Motor neuron (in vitro differentiated cells): Measurements from ENCODE around the gene HAO2. TPM values are rescaled to one million over a fixed set of nuclear protein-coding genes. Genes with fewer than 3 reads are reported as not detected.

Source experiments
- ATAC-seq, 8 experiments: fragments of 200-7000 bp; cut with Tn5 transposase; replicated peaks in 6 of 8; 2 replicates each; pipeline ENCODE4 v1.8.0; 2021; ENCODE audit warnings: mild to moderate bottlenecking in 8 of 8, moderate library complexity in 8 of 8
- H3K27ac ChIP-seq, 2 donors: fragments of 250-450 bp; sonication (Bioruptor Pico); 2 replicates each; pipeline ENCODE4 v1.9.0; 2021; ENCODE audit warnings: antibody characterized with exemption in 2 of 2, mild to moderate bottlenecking in 2 of 2, moderate library complexity in 1 of 2
- H3K4me1 ChIP-seq, 2 donors: fragments of 250-450 bp; sonication (Bioruptor Pico); replicated peaks in 1 of 2; 2 replicates each; pipeline ENCODE4 v1.6.1; 2021; ENCODE audit warnings: antibody characterized with exemption in 2 of 2, mild to moderate bottlenecking in 2 of 2, moderate library complexity in 1 of 2
- H3K4me3 ChIP-seq, 5 donors: fragments of 250-450 bp; sonication (Bioruptor Pico); 2 replicates each; pipeline ENCODE4 v1.9.0; 2021; ENCODE audit warnings: antibody characterized with exemption in 5 of 5, mild to moderate bottlenecking in 5 of 5, moderate library complexity in 4 of 5
- WGBS, 10 experiments: fragments of 450-650 bp; shearing (Covaris generic); methylation state at CpG; one replicate each; pipeline ENCODE4 v1.0.0; 2022; 5-methylcytosine and 5-hydroxymethylcytosine counted together
- in situ Hi-C, 9 experiments: fragments of 400-800 bp; cut with MboI; loops; one replicate each; pipeline ENCODE4 v1.15.0; 2021; ENCODE audit warnings: low sequenced_read_pairs in 9 of 9, low pct_unique_long_range_greater_than_20kb in 2 of 9; ENCODE audit not compliant: unreplicated experiment in 9 of 9
- total RNA-seq, 8 experiments: library from RNA; unstranded; fragments of 300-600 nt; gene quantifications; 2 replicates each; pipeline versions ENCODE4 v1.2.3 to v1.2.4, GENCODE V29; 2022

The HAO2 gene
- total RNA-seq, 8 experiments from 2014 or later, result 0.24 to 86.3 (median 0.33) TPM; not detected in 5

DNA sequence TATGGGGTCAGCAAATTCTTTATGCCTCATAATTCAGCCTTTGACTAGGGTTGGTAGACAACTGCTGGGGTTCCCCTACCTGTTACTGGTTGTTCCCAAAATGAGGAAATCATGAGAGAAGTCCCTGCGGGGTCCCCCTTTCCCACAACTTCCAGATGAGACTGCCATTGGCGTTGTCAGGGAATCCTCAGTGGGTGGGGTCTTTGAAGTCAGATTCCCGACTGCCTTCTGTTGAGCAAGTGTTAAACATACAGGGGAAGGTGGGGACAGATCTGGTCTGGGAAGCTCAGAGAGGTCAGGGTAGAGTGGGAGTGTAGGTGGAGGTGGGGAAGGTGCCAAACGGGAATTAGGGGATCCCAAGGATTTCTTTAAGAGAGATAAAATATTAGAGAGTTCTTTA lies 61.1 kb downstream of the HAO2 start:
- Histone ChIP-seq H3K27ac (no peak overlapping the region), H3K4me3 (no peak overlapping the region), H3K4me1 (no peaks in the 10 kb centered on the region)
- WGBS, 10 experiments, result 0 to 83% (median 52%) methylated on average over 1 to 4 of the region's 4 CpGs; no CpG with 5 or more reads in 1 of the 10 experiments
- no peak for ATAC-seq
- in situ Hi-C loops, result no loop called here

DNA sequence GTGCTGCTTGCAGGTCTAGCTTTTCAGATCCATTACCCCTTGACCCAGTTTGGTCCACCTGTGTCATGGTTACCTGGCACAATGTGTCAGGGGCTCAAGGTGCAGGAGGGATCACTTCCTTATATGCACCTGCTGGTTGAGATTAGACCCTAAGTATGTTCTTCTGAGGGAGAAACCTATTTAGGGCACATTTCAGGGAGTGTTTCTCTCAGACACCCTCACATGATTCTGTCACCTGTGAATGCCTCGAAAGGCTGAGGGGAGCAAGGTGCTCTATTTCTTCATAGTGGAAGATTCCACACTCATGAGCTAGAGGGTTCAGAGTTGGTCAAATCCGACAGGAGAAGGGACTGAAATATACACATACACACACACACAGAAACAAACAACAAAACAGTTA lies 61.9 kb downstream of the HAO2 start:
- no peak overlapping the region for H3K4me3 ChIP-seq
- no peaks in the 10 kb centered on the region for H3K4me1 ChIP-seq
- H3K27ac ChIP-seq, result no peak overlapping the region
- ATAC-seq, result no peak
- in situ Hi-C loops, result no loop called here
- WGBS, 10 experiments, result 29 to 100% (median 85%) methylated on average over 1 to 2 of the region's 2 CpGs; no CpG with 5 or more reads in 2 of the 10 experiments

DNA sequence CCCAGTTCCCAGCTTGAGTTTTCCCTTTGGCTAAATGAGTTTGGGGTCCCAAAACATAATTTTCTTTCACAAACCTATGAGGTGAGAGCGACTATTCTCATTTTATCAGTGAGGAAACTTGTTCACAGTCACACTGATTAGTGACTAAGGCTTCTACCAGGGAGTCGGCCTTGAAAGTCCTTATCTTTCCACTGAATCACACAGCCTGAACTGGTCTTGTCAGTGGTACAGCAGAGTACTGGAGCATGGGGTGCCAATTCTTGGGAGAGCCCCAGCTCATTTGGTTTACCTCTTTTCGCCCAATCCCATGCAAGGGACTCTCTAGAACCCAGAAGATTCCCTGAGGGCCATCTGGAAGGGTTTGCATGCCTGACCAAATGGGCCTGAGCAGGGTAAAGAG lies 63.3 kb downstream of the HAO2 start:
- no peaks in the 10 kb centered on the region for H3K4me1 ChIP-seq
- in situ Hi-C loops, result no loop called here
- peak in 2 of 8 experiments; percentile 38 to 61 for ATAC-seq
- H3K27ac ChIP-seq, result no peak overlapping the region
- no peak overlapping the region for H3K4me3 ChIP-seq
- 48 to 100% (median 80%) methylated on average over 1 to 3 of the region's 3 CpGs; no CpG with 5 or more reads in 4 of the 10 experiments for WGBS, 10 experiments

DNA sequence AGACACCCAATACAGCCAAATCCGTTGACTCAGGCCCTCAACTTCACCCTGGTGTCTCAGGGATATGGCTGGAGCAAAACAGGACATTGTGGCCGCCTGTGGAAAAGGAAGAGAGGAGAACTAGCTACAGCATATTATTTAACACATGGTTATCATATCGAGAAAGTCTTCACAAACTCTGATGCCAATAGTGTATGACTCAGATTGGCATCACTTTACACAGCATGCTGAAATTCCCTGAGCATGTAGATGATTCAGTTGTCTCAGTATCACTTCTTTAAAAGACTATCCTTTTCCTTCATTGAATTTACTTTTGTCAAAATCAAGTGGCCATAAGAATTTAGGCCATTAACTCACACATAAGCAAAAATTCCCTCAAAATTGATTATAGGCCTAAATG lies 66.5 kb downstream of the HAO2 start:
- ATAC-seq, result peak in 2 of 8 experiments; percentile 74 to 85
- WGBS, 10 experiments, result 0 to 91% (median 68%) methylated on average over 1 to 3 of the region's 3 CpGs; no CpG with 5 or more reads in 2 of the 10 experiments
- Histone ChIP-seq H3K4me3 (no peak overlapping the region), H3K27ac (no peak overlapping the region), H3K4me1 (no peaks in the 10 kb centered on the region)
- in situ Hi-C loops, result no loop called here

DNA sequence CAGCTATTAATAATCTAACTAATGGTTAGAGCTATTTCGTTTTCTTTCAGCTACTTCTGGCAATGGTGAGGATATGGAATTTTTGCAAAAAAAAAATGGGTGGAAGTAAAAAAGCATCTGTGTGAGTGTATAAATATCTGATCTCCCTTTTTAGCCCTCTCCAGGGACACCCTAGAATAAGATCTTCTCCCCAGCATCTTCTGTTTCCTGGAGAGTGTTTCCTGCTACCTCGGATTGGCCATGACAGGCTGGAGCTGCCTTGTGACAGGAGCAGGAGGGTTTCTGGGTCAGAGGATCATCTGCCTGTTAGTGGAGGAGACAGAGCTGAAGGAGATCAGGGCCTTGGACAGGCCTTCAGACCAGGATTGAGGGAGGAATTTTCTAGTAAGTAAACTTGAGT lies 70.2 kb downstream of the HAO2 start:
- Histone ChIP-seq H3K27ac (no peak overlapping the region), H3K4me3 (no peak overlapping the region), H3K4me1 (no peaks in the 10 kb centered on the region)
- peak in 1 of 8 experiments; percentile 28 for ATAC-seq
- 13 to 77% (median 67%) methylated on average over 1 to 2 of the region's 2 CpGs; no CpG with 5 or more reads in 3 of the 10 experiments for WGBS, 10 experiments
- in situ Hi-C loops, result no loop called here

DNA sequence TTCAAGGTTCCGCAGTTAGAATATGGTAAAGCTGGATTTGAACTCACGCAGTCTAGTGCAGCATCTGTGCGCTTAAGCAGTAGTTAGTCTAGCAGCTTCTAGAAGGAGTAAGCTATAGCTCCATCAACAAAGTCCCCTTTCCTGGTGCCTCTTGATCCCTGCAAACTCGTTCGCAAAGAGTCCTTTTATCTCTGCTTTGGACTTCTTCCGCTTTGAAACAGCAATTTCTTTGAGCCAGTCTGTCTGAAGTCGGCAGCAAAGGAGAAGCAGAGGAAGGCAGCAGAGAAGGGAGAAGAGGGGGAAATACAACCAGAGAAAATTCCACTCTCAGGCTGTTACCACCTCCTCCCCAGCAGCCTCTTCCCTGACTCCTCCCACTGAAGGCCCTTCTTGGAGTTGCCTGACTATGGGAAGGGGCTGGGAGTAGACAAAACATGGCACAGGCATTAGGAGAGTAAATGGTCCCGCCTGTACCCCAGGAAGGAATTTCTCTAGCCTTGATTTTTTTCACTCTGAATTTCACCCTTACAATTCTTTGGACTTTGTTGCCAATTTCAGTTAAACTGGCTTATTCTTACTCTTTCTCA lies 72.2 kb downstream of the HAO2 start:
- no peaks in the 10 kb centered on the region for H3K4me1 ChIP-seq
- ATAC-seq, result no peak
- WGBS, 10 experiments, result 52 to 79% (median 71%) methylated on average over 2 to 8 of the region's 8 CpGs; no CpG with 5 or more reads in 1 of the 10 experiments
- H3K4me3 ChIP-seq, result no peak overlapping the region
- in situ Hi-C loops, result no loop called here
- no peak overlapping the region for H3K27ac ChIP-seq

DNA sequence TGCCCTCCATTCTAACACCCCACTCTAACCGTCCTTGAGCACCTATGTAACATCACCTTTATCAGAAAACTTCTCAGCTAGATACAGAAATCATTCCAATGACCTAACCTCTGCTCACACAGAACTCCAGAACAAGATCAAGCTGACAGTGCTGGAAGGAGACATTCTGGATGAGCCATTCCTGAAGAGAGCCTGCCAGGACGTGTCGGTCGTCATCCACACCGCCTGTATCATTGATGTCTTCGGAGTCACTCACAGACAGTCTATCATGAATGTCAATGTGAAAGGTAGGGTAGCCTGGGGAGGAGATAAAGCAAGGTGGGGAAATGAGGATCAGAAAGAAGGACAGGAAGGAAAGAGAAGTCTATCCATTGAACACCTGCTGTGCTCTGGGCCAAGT lies 74.2 kb downstream of the HAO2 start:
- H3K27ac ChIP-seq, result no peak overlapping the region
- in situ Hi-C loops, result no loop called here
- ATAC-seq, result no peak
- H3K4me3 ChIP-seq, result no peak overlapping the region
- no peaks in the 10 kb centered on the region for H3K4me1 ChIP-seq
- WGBS, 10 experiments, result 20 to 100% (median 86%) methylated on average over 1 to 6 of the region's 6 CpGs; no CpG with 5 or more reads in 1 of the 10 experiments

Other genes starting within 250 kb of the HAO2 start
- 10 to 100 TPM; 11.8 to 20.8 (median 17.2) TPM for gene WARS2, start 228.1 kb upstream of the HAO2 start, total RNA-seq
- 1 to 10 TPM in 1 of 8 experiments, under 1 TPM in 1, not detected in 6; 0.38 to 1.0 TPM for gene HSD3B2, start 46.4 kb downstream of the HAO2 start, total RNA-seq
- 1 to 10 TPM in 1 of 8 experiments, under 1 TPM in 4, not detected in 3; 0.18 to 1.5 (median 0.49) TPM for gene HSD3B1, start 138.4 kb downstream of the HAO2 start, total RNA-seq